ENCODE results near the gene CALML6.
A peak's percentile ranks its signal among the peaks of the same experiment; 100 is the strongest.

CALML6 gene

DNA sequence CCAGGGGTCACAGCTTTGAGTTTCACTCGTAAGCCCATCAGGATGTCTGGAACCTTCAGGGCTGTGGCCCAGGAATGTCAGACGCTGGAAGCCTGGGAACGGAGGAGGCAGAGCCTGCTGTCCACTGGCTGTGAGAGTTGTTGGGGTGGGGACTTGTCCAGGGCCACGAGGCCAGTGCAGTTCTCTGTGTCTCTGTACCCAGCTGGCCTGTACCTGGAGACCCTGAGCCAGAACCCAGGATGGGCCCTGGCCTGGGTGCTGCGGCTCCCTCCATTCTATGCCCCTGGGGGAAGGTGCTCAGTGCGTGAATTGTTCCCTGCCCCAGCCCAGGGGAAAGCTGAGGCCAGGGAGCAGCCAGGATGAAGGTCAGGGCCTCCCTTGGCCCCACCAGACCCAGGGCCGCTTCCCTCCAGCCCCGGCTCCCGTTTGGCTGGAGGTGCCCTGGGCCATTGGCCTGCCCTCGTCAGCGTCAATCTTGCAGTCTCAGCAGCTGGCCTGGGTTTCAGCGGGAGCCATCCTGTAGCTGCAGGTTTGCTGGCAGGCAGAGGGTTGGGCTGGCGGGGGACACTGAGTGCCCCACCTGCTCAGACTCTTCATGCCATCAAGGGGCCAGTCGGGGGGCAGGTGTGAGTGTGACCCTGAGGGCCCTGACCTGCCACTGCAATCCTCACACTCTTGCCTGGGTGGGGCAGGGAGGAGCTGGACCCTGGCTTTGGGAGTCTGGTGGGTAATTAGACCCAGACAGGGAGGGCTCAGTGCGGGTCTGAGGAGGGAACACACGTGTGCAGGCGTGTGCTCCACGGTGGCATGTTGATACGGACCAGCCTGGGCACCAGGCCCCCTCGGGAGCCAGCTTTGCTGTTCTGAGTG, 724 bp upstream of the CALML6 start:
- Histone ChIP-seq H3K9me3 (ENCODE audit: control insufficient read depth, insufficient read depth, low read length) (no peaks in the 10 kb centered on the region), H3K27me3 (ENCODE audit: control insufficient read depth, insufficient read depth, low read length) (no peaks in the 10 kb centered on the region), H3K27ac (ENCODE audit: low read length) (no peak overlapping the region), H3K4me1 (ENCODE audit: control insufficient read depth, insufficient read depth, low read length) (peaks cover 7% of the 10 kb centered on the region), H3K36me3 (ENCODE audit: control insufficient read depth, insufficient read depth, low read length) (no peaks in the 10 kb centered on the region; the same call in 1 of the 2 replicates), H3K4me3 (ENCODE audit: low read length) (no peak overlapping the region)
- no peak for DNase-seq (ENCODE audit: low read depth, low spot score)
- no CpG with 5 or more reads among the region's 20 CpGs for WGBS (ENCODE audit: insufficient coverage, insufficient read length)

DNA sequence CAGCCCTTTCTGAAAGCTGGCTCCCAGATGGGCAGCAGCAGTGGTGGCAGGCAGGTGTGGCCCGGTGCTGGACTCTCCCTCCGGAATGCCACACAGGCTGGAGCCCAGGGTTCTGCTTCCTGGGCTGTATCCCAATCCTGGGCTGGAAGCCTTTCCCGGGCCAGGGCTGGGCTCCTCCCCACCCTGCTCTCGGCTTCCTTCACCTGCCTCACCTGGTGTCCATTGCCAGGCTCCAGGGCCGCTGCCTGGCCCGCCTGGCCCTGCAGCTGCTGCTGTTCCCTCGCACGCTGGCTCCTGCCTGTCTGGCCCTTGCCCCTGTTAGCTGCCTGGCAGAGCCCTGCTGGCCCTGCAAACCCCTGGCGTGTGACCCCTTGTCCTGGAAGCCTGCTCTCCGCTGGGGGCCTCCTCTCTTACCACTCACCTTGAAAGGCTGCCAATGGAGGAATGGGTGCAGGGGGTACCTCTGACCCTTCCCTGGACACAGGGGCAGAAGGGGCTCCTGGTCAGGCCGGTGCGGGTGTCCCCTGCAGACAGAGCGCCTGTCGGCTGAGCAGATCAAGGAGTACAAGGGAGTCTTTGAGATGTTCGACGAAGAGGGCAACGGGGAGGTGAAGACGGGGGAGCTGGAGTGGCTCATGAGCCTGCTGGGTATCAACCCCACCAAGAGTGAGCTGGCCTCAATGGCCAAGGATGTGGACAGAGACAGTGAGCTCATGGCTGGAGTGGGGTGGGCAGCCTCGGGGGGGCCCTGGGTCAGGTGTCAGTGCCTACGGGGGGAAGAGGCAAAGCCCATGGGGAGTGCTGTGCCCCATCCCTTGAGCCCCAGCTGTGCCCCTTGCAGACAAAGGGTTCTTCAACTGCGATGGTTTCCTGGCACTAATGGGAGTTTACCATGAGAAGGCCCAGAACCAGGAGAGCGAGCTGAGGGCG, 1.1 kb downstream of the CALML6 start:
- no CpG with 5 or more reads among the region's 23 CpGs for WGBS (ENCODE audit: insufficient coverage, insufficient read length)
- Histone ChIP-seq H3K4me1 (ENCODE audit: control insufficient read depth, insufficient read depth, low read length) (peaks cover 5% of the 10 kb centered on the region), H3K36me3 (ENCODE audit: control insufficient read depth, insufficient read depth, low read length) (no peaks in the 10 kb centered on the region; the same call in 1 of the 2 replicates), H3K4me3 (ENCODE audit: low read length) (no peak overlapping the region), H3K27ac (ENCODE audit: low read length) (no peak overlapping the region), H3K27me3 (ENCODE audit: control insufficient read depth, insufficient read depth, low read length) (no peaks in the 10 kb centered on the region), H3K9me3 (ENCODE audit: control insufficient read depth, insufficient read depth, low read length) (no peaks in the 10 kb centered on the region)
- DNase-seq (ENCODE audit: low read depth, low spot score): no peak

DNA sequence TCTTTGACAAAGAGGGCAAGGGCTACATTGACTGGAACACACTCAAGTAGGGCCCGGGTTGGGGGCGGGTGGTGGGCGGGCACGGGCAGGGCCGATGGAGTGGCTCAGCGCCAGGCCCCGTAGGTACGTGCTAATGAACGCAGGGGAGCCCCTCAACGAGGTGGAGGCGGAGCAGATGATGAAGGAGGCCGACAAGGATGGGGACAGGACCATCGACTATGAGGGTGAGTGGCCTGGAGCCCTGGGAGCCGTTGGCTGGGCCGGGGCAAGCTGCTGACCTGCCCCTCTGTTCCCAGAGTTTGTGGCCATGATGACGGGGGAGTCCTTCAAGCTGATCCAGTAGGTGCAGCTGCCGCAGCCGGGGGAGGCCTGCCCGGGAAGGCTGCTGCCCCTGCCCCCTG, 1.8 kb downstream of the CALML6 start:
- Histone ChIP-seq H3K4me3 (ENCODE audit: low read length) (no peak overlapping the region), H3K9me3 (ENCODE audit: control insufficient read depth, insufficient read depth, low read length) (no peaks in the 10 kb centered on the region), H3K27ac (ENCODE audit: low read length) (no peak overlapping the region), H3K4me1 (ENCODE audit: control insufficient read depth, insufficient read depth, low read length) (peaks cover 5% of the 10 kb centered on the region), H3K27me3 (ENCODE audit: control insufficient read depth, insufficient read depth, low read length) (no peaks in the 10 kb centered on the region), H3K36me3 (ENCODE audit: control insufficient read depth, insufficient read depth, low read length) (no peaks in the 10 kb centered on the region; the same call in 1 of the 2 replicates)
- no CpG with 5 or more reads among the region's 19 CpGs for WGBS (ENCODE audit: insufficient coverage, insufficient read length)
- DNase-seq (ENCODE audit: low read depth, low spot score): no peak

DNA sequence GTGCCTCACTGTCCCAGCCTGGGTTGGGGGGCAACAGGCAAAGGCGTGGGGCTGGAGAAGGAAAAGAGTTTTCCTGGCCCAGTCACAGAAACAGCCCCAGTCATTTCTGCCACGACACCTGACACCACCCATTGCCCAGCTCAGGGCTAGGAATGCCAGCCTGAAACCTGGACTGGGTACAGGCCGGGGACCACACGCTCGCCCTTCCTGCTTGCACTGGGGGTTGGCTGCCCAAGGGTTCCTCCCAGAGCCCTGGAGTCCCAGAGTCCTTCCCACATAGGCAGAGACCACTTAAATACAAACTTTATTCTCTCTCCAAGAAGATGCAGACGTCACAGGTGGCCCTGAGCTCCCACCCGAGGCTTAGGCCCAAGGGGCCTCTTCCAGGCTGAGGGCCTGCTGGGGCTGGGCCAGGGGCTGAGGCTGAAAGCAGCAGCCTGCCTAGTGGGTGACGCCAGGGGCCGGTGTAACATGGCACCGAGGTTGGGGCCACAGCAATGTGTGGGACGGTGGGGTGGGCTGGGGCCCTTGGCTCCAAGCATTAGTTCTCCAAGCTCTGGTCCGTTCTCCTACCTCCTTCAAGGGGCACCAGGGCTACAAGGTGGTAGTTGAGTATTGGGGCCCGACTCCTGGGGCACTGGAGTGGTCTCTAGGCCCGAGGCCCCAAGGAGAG, 2.4 kb downstream of the CALML6 start:
- no CpG with 5 or more reads among the region's 14 CpGs for WGBS (ENCODE audit: insufficient coverage, insufficient read length)
- H3K9me3 ChIP-seq (ENCODE audit: control insufficient read depth, insufficient read depth, low read length): no peaks in the 10 kb centered on the region
- H3K36me3 ChIP-seq (ENCODE audit: control insufficient read depth, insufficient read depth, low read length): no peaks in the 10 kb centered on the region; the same call in 1 of the 2 replicates
- H3K4me3 ChIP-seq (ENCODE audit: low read length): no peak overlapping the region
- H3K4me1 ChIP-seq (ENCODE audit: control insufficient read depth, insufficient read depth, low read length): peaks cover 5% of the 10 kb centered on the region
- DNase-seq (ENCODE audit: low read depth, low spot score): no peak
- no peak overlapping the region for H3K27ac ChIP-seq (ENCODE audit: low read length)
- no peaks in the 10 kb centered on the region for H3K27me3 ChIP-seq (ENCODE audit: control insufficient read depth, insufficient read depth, low read length)

DNA sequence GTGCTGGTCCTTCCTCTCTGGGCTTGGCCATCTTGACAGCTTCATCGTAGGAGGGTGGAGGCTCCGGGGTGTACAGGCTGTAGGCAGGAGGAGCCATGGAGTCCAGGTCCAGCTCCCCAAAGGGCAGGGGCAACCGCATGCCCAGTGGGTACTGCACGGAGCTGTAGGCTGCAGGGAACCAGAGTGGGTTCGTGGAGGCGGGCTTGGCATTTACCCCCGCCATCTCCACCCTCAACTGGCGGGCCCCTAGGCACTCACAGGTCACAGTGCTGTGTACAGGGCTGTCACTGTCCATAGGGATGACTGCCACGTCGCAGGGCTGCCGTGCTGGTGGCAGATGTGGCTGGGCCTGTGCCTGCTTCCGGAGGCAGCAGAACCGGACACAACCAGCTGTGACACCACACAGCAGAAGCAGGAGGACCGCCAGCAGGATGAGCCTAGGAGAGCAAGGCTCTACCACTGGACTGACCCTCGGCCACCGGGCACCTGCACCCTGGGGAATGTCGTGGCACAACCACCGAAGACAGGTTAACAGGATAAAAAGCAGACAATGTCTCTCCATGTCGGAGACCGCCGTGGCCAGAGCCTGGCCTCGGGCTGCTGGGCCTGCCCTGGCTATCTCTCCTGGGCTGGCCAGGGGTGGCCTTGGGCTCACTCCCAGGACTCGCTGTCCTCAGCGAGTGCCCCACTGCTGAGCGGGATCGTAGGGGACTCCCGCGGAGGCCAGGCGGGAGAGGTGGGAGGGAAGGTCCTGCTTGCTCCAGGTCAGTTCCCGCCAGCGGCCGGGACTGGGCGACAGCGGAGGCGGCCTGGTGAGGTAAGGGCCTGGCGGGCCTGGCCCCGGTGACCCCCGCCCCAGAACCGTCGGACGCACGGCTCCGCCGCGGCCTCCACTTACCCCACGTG, 3.2 kb downstream of the CALML6 start:
- H3K36me3 ChIP-seq (ENCODE audit: control insufficient read depth, insufficient read depth, low read length): no peaks in the 10 kb centered on the region; the same call in 1 of the 2 replicates
- WGBS (ENCODE audit: insufficient coverage, insufficient read length): no CpG with 5 or more reads among the region's 46 CpGs
- no peak overlapping the region for H3K27ac ChIP-seq (ENCODE audit: low read length)
- H3K9me3 ChIP-seq (ENCODE audit: control insufficient read depth, insufficient read depth, low read length): no peaks in the 10 kb centered on the region
- peaks cover 5% of the 10 kb centered on the region for H3K4me1 ChIP-seq (ENCODE audit: control insufficient read depth, insufficient read depth, low read length)
- no peaks in the 10 kb centered on the region for H3K27me3 ChIP-seq (ENCODE audit: control insufficient read depth, insufficient read depth, low read length)
- peak overlapping the region; percentile 41 for H3K4me3 ChIP-seq (ENCODE audit: low read length)
- no peak for DNase-seq (ENCODE audit: low read depth, low spot score)

DNA sequence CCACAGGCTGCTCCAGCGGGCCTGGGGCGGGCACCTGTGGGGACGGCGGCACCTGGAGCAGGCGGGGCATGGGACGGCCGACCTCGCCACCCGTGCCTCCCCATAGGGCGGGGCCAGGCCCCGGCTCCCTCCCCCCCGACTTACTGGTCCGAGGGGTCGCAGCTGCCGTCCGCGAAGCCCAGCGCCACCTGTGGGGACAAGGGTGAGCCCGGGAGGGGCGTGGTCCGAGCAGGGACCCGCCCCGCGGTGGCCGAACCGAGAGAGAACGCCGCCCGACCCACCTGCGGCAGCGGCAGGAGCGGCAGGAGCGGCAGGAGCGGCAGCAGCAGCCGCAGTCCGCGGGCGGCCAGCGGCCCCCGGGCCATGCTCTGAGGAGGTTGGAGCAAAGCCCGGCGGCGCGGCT, 3.8 kb downstream of the CALML6 start, which contains the start of gene TMEM52:
Gene TMEM52 (minus strand): TSS at position 379 of the 403 bp plus-strand sequence. CDS start 14 bp downstream, at position 365.
- Histone ChIP-seq H3K36me3 (ENCODE audit: control insufficient read depth, insufficient read depth, low read length) (no peaks in the 10 kb centered on the region; the same call in 1 of the 2 replicates), H3K27ac (ENCODE audit: low read length) (no peak within 1 kb of the TSS), H3K4me1 (ENCODE audit: control insufficient read depth, insufficient read depth, low read length) (peaks cover 5% of the 10 kb centered on the region), H3K4me3 (ENCODE audit: low read length) (peak within 1 kb of the TSS; percentile 41), H3K9me3 (ENCODE audit: control insufficient read depth, insufficient read depth, low read length) (no peaks in the 10 kb centered on the region), H3K27me3 (ENCODE audit: control insufficient read depth, insufficient read depth, low read length) (no peaks in the 10 kb centered on the region)
- WGBS (ENCODE audit: insufficient coverage, insufficient read length): no CpG with 5 or more reads among the region's 44 CpGs
- DNase-seq (ENCODE audit: low read depth, low spot score): no peak

DNA sequence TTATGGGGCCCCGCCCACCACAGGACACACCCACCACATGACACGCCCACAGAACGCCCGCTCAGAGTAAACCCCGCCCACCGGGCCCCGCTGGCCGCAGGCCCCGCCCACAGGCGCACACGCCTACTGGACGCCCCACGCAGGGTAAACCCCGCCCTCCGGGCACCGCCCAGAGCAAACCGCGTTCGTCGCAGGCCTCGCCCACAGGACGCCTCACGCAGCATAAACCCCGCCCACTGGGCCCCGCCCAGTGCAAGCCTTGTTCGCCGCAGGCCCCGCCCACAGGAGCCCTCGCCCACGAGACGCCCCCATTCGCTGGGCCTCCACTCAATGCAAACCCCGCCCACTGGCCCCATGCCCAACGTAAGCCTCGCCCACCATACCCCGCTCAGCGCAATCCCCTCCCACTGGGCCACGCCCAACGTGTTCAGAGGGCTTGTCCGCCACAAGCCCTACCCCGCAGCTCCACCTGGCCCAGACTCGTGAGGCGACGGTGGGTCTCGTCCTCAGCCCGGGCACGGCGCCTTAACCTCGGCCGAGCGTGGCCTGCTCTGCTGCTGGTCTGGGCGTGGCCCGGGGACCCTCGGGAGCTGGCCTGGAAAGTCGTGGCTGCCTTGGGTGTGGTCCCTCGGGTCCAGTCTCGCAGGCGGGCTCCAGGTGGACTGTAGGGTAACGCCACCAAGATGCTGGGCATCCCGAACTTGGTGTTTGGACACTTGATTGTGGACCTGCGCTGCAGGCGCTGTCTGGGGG, 4.4 kb downstream of the CALML6 start:
- no CpG with 5 or more reads among the region's 62 CpGs for WGBS (ENCODE audit: insufficient coverage, insufficient read length)
- no peaks in the 10 kb centered on the region for H3K27me3 ChIP-seq (ENCODE audit: control insufficient read depth, insufficient read depth, low read length)
- H3K4me1 ChIP-seq (ENCODE audit: control insufficient read depth, insufficient read depth, low read length): peaks cover 5% of the 10 kb centered on the region; the same call in 1 of the 2 replicates
- no peaks in the 10 kb centered on the region; the same call in 1 of the 2 replicates for H3K36me3 ChIP-seq (ENCODE audit: control insufficient read depth, insufficient read depth, low read length)
- no peaks in the 10 kb centered on the region for H3K9me3 ChIP-seq (ENCODE audit: control insufficient read depth, insufficient read depth, low read length)
- no peak overlapping the region for H3K27ac ChIP-seq (ENCODE audit: low read length)
- peak overlapping the region; percentile 41; the same call in 1 of the 2 replicates for H3K4me3 ChIP-seq (ENCODE audit: low read length)
- DNase-seq (ENCODE audit: low read depth, low spot score): peak; percentile 91

DNA sequence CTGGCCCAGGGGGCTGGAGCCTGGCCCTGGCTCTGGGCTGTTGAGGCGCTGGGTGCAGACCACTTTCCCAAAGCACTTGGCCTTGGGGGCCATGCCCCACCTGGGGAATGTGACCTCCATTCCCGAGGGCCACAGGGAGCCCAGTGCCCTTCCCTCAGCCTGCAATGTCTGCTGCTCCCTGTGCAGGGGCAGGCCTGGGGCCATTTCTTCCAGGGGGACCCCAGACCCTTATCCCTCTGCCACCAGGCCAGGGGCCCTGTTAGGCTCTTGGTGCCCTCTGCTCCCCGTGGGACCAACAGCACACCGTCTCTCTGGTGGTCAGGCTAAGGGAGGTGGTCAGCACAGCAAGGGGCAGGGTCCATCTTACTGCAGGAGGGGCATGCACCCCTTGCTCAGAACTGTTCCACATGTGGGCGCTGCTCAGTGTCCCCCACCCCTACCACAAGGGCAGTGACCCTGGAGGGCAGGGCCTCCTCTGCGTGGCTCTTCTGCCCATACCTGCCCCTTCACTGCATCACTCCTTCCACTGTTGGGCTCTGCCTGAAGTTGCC, 5.1 kb downstream of the CALML6 start:
- DNase-seq (ENCODE audit: low read depth, low spot score): no peak
- Histone ChIP-seq H3K27me3 (ENCODE audit: control insufficient read depth, insufficient read depth, low read length) (no peaks in the 10 kb centered on the region), H3K4me1 (ENCODE audit: control insufficient read depth, insufficient read depth, low read length) (peaks cover 5% of the 10 kb centered on the region; the same call in 1 of the 2 replicates), H3K4me3 (ENCODE audit: low read length) (no peak overlapping the region), H3K27ac (ENCODE audit: low read length) (no peak overlapping the region), H3K9me3 (ENCODE audit: control insufficient read depth, insufficient read depth, low read length) (no peaks in the 10 kb centered on the region), H3K36me3 (ENCODE audit: control insufficient read depth, insufficient read depth, low read length) (no peaks in the 10 kb centered on the region; the same call in 1 of the 2 replicates)
- no CpG with 5 or more reads among the region's 6 CpGs for WGBS (ENCODE audit: insufficient coverage, insufficient read length)

Measured in iPS DF 6.9 (cell line).